SK-N-MC (cell line): ENCODE measurements around the gene MYO18B.

Source experiments
- EZH2 ChIP-seq: fragments of 200-600 bp; sonication (generic); IDR thresholded peaks from one replicate; pipeline ENCODE4 v1.6.1; 2017; ENCODE audit warnings: antibody characterized with exemption
- POLR2AphosphoS5 ChIP-seq: IDR thresholded peaks from 2 replicates; pipeline ENCODE4 v1.6.1; 2012; ENCODE audit warnings: mild to moderate bottlenecking, low read depth, low read length, borderline replicate concordance

DNA sequence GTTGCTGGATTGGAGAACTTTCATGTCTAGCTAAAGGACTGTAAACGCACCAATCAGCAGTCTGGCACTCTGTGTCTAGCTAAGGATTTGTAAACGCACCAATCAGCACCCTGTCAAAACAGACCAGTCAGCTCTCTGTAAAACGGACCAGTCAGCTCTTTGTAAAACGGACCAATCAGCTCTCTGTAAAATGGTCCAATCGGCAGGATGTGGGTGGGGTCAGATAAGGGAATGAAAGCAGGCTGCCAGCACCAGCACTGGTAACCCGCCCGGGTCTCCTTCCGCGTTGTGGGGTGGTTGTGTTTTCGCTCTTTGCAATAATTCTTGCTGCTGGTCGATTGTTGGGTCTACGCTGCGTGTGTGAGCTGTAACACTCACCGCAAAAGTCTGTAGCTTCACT is 11.3 kb downstream of the MYO18B start:
- TF ChIP-seq POLR2AphosphoS5, result no peak
- no peak for TF ChIP-seq EZH2
